Glomerular endothelial cell (primary cell): ENCODE measurements around the gene PHACTR3. TPM values are rescaled to one million over a fixed set of nuclear protein-coding genes. Genes with fewer than 3 reads are reported as not detected.

ENCODE experiments used
- DNase-seq: peaks from one replicate; pipeline ENCODE4 v3.0.0-alpha.2; 2011; ENCODE audit warnings: low read depth, low spot score; ENCODE audit errors: extremely low read depth
- total RNA-seq: library from RNA; depleted of rRNA; stranded (reverse); fragments of >200 nt; gene quantifications from 2 replicates; pipeline ENCODE4 v1.2.3, GENCODE V29; 2015

PHACTR3 gene
- total RNA-seq, 1 donor from 2014 or later: not detected

- DNase-seq: no peak
Observed at GRCh38 chr20:59772373-59772705, 168.0 kb downstream of the PHACTR3 start.

DNA sequence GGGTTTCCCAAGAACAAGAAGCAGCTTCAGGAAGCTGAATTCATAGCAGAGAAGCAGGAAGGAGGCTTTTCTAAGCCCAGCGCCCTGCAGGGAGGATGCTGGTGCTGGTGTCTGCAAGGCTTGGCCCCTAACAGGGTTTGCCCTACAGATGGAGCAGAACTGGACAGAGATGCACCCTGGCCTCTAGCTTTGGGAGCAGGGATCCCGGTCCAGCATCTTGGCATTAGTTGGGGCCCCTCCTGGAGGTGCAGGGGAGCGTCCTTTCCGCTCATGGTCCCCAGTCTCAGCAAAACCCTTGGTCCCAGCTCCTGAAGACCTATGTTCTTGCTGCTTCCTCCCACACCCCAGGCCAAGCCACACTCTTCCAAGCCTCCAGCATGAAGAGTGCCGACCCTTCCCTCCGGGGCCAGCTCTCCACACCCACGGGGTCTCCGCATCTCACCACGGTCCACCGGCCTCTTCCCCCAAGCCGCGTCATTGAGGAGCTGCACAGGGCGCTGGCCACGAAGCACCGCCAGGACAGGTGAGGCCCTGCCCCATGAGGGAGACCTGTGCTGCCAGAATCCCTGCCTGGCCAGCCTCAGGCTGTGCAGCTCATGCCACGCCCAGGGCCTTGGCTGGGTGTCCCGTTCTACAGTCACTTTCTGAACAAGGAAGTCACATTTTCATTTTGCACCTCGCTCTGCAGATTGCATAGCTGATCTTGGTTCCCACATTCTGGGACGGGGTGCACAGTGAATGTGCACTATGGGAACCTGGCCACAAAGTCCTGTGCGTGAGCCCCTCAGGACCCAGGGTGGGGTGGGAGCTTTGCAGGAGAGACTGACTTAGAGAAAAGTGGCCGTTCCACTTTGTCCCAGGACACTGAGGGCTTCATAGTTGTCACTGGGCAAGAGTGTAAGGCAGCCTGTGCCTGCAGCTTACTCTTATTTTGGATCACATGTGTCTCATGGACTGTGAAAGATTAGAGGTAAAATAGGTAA is 168.9 kb downstream of the PHACTR3 start:
- DNase-seq: no peak

- no peak for DNase-seq
Observed at GRCh38 chr20:59774204-59774641, 169.9 kb downstream of the PHACTR3 start.

- no peak for DNase-seq
Observed at GRCh38 chr20:59774921-59775686, 170.8 kb downstream of the PHACTR3 start.

GRCh38 chr20:59775687-59776055 is 171.3 kb downstream of the PHACTR3 start:
- DNase-seq: no peak

GRCh38 chr20:59776059-59776603 is 171.8 kb downstream of the PHACTR3 start:
- no peak for DNase-seq

DNA sequence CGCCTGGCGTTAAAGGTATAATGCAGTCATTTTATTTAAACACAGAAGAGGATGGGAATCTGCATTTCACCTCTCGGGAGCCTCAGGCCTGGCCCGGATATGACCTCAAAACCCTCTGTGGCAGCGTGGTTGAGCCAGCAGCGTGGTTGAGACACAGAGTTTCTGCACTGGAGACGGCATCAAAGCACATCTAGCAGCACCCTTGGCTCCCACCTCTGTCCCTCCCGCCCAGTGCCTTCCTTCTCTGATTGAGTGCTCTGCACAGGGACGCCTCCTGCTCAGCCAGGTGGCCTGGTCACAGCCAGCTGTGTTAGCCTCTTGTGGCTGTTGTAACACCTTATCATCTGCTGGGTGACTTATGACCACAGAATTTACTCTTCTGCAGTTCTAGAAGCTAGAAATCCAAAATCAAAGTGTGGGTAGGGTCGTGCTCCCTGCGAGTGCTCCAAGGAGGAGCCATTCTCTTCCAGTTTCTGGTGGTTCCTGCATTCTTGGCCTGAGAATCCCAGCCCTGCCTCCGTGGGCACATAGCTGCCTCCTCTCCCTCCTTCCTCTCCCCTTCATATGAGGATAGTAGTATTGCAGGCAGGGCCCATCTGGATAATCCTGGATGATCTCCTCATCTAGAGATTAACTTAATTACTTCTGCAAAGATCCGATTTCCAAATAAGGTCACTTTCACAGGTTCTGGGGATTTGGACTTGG is 172.4 kb downstream of the PHACTR3 start:
- no peak for DNase-seq

DNA sequence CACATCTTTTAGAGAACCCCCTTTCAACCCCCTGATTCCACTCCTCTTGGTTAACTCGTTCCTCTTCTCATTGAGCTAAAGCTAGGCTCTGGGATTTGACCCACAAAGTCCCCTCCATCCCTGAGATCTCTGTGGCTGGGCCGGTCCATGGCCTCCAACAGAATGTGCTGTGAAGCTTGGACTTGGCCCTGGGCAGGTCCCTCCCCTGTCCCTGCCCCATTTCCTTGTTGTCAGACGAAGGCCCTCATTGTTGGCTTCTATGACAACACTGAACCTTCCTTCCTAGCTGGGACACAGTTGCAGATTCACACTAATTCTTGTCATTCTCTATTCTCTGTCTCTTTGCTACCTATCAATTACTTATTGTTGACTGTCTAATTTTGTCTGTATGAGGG is 173.0 kb downstream of the PHACTR3 start:
- DNase-seq: no peak

DNA sequence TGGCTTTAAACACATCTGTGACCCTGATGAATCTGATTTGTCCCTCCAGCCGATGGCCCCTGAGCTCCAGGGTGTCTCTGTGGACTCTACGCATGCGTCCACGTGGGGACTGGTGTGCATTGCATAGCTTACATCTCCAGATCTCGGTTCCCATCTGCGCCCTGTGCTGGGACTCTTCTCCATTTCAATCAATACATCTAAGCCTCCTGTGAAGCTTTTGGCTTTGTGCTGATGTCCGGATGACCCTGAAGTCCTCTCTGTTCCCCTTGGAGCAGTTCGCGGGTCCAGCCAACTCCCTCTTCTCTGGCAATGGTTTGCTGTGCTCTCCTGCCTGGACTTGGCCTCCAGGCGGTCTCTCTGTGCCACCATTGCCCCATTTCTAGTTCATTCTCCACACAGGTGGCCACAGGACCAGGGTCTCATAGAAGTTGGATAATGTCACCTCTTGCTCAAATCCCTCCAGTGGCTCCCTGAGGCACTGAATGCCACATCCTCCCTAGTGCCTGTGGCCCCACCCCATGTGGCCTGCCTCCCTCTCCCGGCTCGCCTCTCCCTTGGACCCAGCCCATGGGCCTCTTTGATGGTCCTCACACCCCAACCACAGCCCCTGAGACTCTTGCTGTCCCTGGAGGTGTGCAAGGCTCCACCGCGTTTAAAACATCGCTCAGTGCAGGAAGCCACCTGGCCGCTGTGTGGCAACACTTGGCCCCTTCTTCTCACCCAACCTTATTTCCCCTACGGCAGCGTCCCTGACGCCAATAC is 173.7 kb downstream of the PHACTR3 start:
- DNase-seq: no peak

DNA sequence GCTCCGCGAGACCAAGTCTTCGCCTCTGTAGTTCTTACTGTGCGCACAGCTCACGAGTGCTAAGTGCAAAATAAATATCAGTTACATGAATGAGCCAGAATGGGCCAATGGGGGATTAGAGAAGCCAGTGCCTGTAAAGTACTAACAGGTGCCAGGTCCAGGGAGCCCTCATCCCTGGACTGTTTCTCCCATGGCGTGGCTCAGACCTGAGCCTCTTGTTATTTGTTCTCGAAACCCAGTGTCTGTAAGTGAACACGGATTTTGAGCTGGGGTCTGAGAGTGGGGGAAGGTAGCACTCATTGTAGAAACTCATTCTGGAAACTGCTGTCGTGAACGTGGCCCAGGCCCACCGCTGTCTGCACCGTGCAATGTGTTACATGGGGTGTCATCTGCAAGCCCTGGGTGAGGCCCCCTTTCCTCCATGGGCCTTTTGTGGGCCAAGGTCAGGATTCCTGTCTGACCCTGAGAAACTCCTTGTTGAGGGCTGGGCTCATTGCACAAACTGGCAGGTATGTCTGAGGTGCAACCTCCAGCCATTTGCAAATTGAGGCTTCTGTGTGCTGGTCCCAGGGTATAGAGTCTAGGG is 174.4 kb downstream of the PHACTR3 start:
- DNase-seq: no peak

DNA sequence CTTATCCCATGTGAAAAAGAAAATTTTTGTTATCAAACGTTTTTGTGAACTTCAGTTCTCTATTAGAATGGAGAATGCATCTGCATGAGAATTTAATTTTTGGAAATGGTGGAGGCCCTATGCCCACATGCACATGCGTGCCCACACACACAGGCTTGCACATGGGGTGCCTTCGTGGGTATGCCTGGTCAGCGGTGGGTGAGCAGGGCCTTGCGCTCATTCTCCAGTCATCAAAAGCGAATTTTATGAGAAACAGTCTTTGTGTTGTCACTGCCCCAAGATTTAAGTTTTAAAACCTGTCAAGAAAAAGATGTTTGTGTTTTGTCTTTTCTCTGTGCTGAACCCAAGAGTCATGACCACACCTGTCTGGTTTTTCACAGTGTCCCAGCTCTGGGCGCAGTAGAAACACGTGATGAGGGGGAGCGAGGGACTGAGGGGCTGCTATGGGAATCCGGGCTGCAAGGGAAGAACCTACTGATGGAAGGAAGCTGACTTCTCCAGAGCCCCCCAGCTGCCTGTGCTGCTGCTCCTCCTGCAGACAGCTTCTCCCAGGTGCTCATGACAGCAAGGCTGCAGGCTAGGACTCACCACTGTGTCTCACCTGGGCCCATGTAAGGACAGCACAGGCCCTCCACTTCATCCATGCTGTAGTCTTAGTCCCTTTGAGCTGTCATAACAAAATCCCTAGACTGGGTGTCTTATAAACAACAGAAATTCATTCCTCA is 175.5 kb downstream of the PHACTR3 start:
- DNase-seq: no peak

- DNase-seq: no peak
Observed at GRCh38 chr20:59780494-59781185, 176.3 kb downstream of the PHACTR3 start.

- DNase-seq: no peak
Observed at GRCh38 chr20:59781226-59781625, 176.9 kb downstream of the PHACTR3 start.

DNA sequence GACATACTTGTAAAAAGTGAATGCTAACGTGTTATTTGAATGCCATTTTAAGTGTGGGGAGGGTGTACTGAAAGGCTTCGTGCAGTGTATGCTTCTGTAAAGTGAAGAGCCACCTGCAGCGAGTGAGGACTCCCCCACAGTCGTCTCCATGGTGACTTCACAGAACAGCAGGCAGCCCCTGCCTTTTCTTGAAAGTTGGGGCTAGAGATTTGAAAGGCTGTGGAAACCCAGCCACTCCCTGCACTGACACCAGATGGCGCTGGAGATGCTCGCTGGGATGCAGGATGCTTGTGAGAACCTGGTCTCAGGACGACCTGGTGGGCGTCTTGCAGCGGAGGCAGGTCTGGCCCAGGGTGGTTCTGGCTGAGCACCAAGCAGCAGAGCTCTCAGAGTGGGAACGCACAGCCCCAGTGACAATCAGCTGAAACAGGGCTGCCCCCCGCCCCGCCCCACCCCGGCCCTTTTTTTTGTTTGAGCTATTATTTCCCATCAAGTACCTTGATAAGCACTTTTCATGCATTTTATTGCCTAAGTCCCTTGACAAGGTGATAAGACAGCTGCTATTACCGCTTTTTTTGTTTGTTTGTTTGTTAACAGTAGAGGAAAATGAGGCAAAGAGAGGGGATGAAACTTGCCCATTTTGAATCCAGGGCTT is 178.8 kb downstream of the PHACTR3 start:
- DNase-seq: no peak

GRCh38 chr20:59783641-59784010 is 179.3 kb downstream of the PHACTR3 start:
- no peak for DNase-seq

- DNase-seq: no peak
Observed at GRCh38 chr20:59784365-59784764, 180.0 kb downstream of the PHACTR3 start.

GRCh38 chr20:59784791-59785668 is 180.7 kb downstream of the PHACTR3 start:
- DNase-seq: no peak
